ENCODE results near the gene FUT4. TPM values are rescaled to one million over a fixed set of nuclear protein-coding genes. Genes with fewer than 3 reads are reported as not detected.
A peak's percentile ranks its signal among the peaks of the same experiment; 100 is the strongest.
"Not testable (repeated sequence)": the region's sequence is repeated elsewhere in the genome, so short reads cannot be mapped to it uniquely, and the experiment has no call there.

FUT4 gene
- total and polyA plus RNA-seq, 10 of the 15 experiments (the other 5 are each of a cell fraction or from before 2014, with no cell fraction given) = 0.68 to 9.1 (median 2.3) TPM

DNA sequence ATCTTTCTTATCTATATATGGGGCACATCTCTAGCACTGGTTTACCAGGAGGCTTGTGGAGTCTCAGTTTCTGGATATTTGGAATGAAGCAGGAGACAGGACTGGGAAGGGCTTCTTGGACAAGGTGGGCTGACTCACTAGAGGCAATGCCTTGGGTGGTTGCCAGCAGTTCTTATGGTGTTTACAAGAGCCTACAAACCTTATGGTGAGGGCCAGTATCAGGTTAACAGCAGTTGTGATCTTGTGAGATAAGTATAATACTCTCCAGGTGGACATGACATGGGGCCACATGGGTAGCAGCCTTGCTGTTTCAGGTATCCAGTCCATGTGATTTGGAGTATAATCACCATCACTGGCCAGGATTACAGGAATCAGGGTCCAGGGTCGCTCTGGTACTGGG lies 10.2 kb downstream of the FUT4 start:
- ATAC-seq = no peak
- Histone ChIP-seq H3K27ac (ENCODE audit: control insufficient read depth, insufficient read depth) (no peak overlapping the region), H3K27me3 (replicated peaks in 1 of 2; ENCODE audit: control insufficient read depth in 2 of 2, insufficient read depth in 2 of 2, low read length in 1 of 2) (no peaks in the 10 kb centered on the region), H3K4me3 (no peak overlapping the region), H3K9me3 (replicated peaks; ENCODE audit: control insufficient read depth, insufficient read depth, low read length) (no peaks in the 10 kb centered on the region), H3K4me2 (ENCODE audit: control insufficient read depth, insufficient read depth) (no peak overlapping the region), H3K36me3 (ENCODE audit: control insufficient read depth in 2 of 2, insufficient read depth in 2 of 2, low read length in 1 of 2) (no peaks in the 10 kb centered on the region), H3K9ac (ENCODE audit: control insufficient read depth, insufficient read depth, low read length) (no peak overlapping the region), H2AFZ (ENCODE audit: control insufficient read depth, low read depth, low read length) (no peak overlapping the region), H3K79me2 (ENCODE audit: control insufficient read depth, insufficient read depth, low read length) (no peaks in the 10 kb centered on the region), H3K4me1 (ENCODE audit: control insufficient read depth, insufficient read depth, low read length) (no peaks in the 10 kb centered on the region; the same call in 1 of the 2 replicates), H4K20me1 (ENCODE audit: control insufficient read depth, insufficient read depth) (no peaks in the 10 kb centered on the region)
- TF ChIP-seq SREBF1 (IDR thresholded peaks at IDR 0.05; ENCODE audit: low read length) = no peak
- WGBS (ENCODE audit: insufficient coverage, insufficient replicate concordance, low lambda C conversion rate, missing lambda C conversion rate) = 17% methylated on average over 1 of the region's 1 CpG
- ChIA-PET RAD21 (ENCODE audit: unreplicated experiment) (interaction anchor here (1.4 kb wide), 1 partner anchor 37 kb away, joined by 3 read pairs; no protein-coding TSS in a partner anchor), SMC1A (ENCODE audit: uncharacterized antibody, unreplicated experiment) (no interaction called here), CTCF (interaction anchor here (1.5 to 1.9 kb wide), 2 partner anchors 25 to 49 kb away, joined by 5 to 7 read pairs; no protein-coding TSS in a partner anchor), POLR2A (no interaction called here)
- no peak for DNase-seq (ENCODE audit: low read depth, low spot score)
- BruUV-seq (replicated peaks) = no TSS peak
- in situ Hi-C loops (cut with MboI) = no loop called here
- no peak for FAIRE-seq
- intact Hi-C loops (cut with micrococcal nuclease; ENCODE audit: unreplicated experiment) = no loop called here

DNA sequence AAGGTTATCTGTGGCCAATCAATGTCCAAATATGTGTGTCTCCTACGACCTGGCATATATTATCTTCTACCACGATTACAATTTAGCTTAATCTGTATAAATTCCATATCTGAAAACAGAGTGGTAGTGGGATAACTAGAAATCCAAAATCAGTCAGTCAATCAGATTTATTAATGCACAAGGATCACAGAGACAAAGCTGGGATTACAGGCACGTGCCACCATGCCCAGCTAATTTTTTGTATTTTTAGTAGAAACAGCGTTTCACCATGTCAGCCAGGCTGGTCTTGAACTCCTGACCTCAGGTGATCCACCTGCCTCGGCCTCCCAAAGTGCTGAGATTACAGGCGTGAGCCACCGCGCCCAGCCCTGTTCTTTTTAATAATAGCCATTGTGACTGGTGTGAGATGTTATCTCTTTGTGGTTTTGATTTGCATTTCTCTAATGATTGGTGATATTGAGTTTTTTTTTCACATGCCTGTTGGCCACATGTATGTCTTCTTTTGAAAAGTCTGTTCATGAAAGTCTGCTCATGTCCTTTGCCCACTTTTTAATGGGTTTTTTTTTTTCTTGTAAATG lies 12.1 kb downstream of the FUT4 start:
- H4K20me1 ChIP-seq (ENCODE audit: control insufficient read depth, insufficient read depth); H3K27me3 ChIP-seq (replicated peaks in 1 of 2; ENCODE audit: control insufficient read depth in 2 of 2, insufficient read depth in 2 of 2, low read length in 1 of 2); H3K4me1 ChIP-seq (ENCODE audit: control insufficient read depth, insufficient read depth, low read length); H3K9me3 ChIP-seq (replicated peaks; ENCODE audit: control insufficient read depth, insufficient read depth, low read length); BruUV-seq (replicated peaks); H3K4me3 ChIP-seq; H3K4me2 ChIP-seq (ENCODE audit: control insufficient read depth, insufficient read depth); H3K36me3 ChIP-seq (ENCODE audit: control insufficient read depth in 2 of 2, insufficient read depth in 2 of 2, low read length in 1 of 2); H2AFZ ChIP-seq (ENCODE audit: control insufficient read depth, low read depth, low read length); H3K27ac ChIP-seq (ENCODE audit: control insufficient read depth, insufficient read depth); in situ Hi-C loops (cut with MboI); FAIRE-seq; DNase-seq (ENCODE audit: low read depth, low spot score); H3K9ac ChIP-seq (ENCODE audit: control insufficient read depth, insufficient read depth, low read length); H3K79me2 ChIP-seq (ENCODE audit: control insufficient read depth, insufficient read depth, low read length): not testable (repeated sequence)
- 35% methylated on average over 8 of the region's 8 CpGs for WGBS (ENCODE audit: insufficient coverage, insufficient replicate concordance, low lambda C conversion rate, missing lambda C conversion rate)
- TF ChIP-seq, protein P1, sequence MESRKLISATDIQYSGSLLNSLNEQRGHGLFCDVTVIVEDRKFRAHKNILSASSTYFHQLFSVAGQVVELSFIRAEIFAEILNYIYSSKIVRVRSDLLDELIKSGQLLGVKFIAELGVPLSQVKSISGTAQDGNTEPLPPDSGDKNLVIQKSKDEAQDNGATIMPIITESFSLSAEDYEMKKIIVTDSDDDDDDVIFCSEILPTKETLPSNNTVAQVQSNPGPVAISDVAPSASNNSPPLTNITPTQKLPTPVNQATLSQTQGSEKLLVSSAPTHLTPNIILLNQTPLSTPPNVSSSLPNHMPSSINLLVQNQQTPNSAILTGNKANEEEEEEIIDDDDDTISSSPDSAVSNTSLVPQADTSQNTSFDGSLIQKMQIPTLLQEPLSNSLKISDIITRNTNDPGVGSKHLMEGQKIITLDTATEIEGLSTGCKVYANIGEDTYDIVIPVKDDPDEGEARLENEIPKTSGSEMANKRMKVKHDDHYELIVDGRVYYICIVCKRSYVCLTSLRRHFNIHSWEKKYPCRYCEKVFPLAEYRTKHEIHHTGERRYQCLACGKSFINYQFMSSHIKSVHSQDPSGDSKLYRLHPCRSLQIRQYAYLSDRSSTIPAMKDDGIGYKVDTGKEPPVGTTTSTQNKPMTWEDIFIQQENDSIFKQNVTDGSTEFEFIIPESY (IDR thresholded peaks at IDR 0.05) = peak; percentile 92
- TF ChIP-seq NR2F1 (conservative IDR thresholded peaks at IDR 0.05) = peak; percentile 60; the same call in 1 of the 2 replicates
- TF ChIP-seq RUNX3 (IDR thresholded peaks at IDR 0.05; ENCODE audit: low read length) = 0 out of 2 replicates have a peak, but pooled peaks have one; percentile 19
- TF ChIP-seq NBN (IDR thresholded peaks at IDR 0.05) = peak; percentile 47; the same call in 1 of the 2 replicates
- TF ChIP-seq SMARCA5 (IDR thresholded peaks at IDR 0.05) = peak; percentile 48; the same call in 1 of the 2 replicates
- TF ChIP-seq BHLHE40 (IDR thresholded peaks at IDR 0.05; ENCODE audit: borderline replicate concordance in 1 of 2, low read depth in 2 of 2, low read length in 1 of 2) = peak in 1 of 2 experiments; percentile 67; a peak in 2 of 4 replicates
- TF ChIP-seq DPF2 (IDR thresholded peaks at IDR 0.05) = 0 out of 2 replicates have a peak, but pooled peaks have one; percentile 38
- TF ChIP-seq ZNF217 (IDR thresholded peaks at IDR 0.05) = peak; percentile 90
- TF ChIP-seq MTA2 (IDR thresholded peaks at IDR 0.05; ENCODE audit: low read depth) = peak; percentile 58; the same call in 1 of the 2 replicates
- TF ChIP-seq IKZF2 (IDR thresholded peaks at IDR 0.05) = peak in 1 of 2 experiments; percentile 24; a peak in 1 of 4 replicates
- RAD21 ChIA-PET (ENCODE audit: unreplicated experiment) = interaction anchor here (0.9 to 1.9 kb wide), 2 partner anchors 8 to 26 kb away, joined by 4 to 6 read pairs; no protein-coding TSS in a partner anchor
- ATAC-seq = peak; percentile 54
- CTCF ChIA-PET = interaction anchor here (0.9 to 2.2 kb wide), 7 partner anchors 10 to 47 kb away, joined by 3 to 9 read pairs (median 4); no protein-coding TSS in a partner anchor
- intact Hi-C loops (cut with micrococcal nuclease; ENCODE audit: unreplicated experiment) = loop anchor here (1.0 kb wide), 1 partner anchor 28 kb away; no protein-coding TSS in a partner anchor
- SMC1A ChIA-PET (ENCODE audit: uncharacterized antibody, unreplicated experiment) = interaction anchor here (1.1 to 2.8 kb wide), 15 partner anchors 8 to 47 kb away, joined by 3 to 20 read pairs (median 4); no protein-coding TSS in a partner anchor
- POLR2A ChIA-PET = interaction anchor here (0.7 to 1.8 kb wide), 6 partner anchors 9 to 427 kb away, joined by 3 to 4 read pairs (median 3); partner anchors contain the start of gene PANX1
